HG02884 (cell line): ENCODE results near the gene DRP2.
"Not testable (repeated sequence)": the region's sequence is repeated elsewhere in the genome, so short reads cannot be mapped to it uniquely, and the experiment has no call there.

ENCODE experiments used
- ATAC-seq: cut with Tn5 transposase; IDR thresholded peaks from one replicate; pipeline ENCODE4 v1.9.1; 2021; ENCODE audit warnings: mild to moderate bottlenecking, moderate library complexity; ENCODE audit not compliant: unreplicated experiment

Gene DRP2

GRCh38 chrX:101237041-101237440, 17.5 kb downstream of the DRP2 start:
- no peak for ATAC-seq

- no peak for ATAC-seq
Measured at GRCh38 chrX:101241531-101241930, 21.9 kb downstream of the DRP2 start.

GRCh38 chrX:101252634-101253033, 33.0 kb downstream of the DRP2 start:
- no peak for ATAC-seq

- ATAC-seq = no peak
Measured at GRCh38 chrX:101257448-101258258, 38.1 kb downstream of the DRP2 start.

- no peak for ATAC-seq
Measured at GRCh38 chrX:101258259-101258581, 38.6 kb downstream of the DRP2 start.

GRCh38 chrX:101260435-101260834, 40.8 kb downstream of the DRP2 start:
- ATAC-seq = no peak

- ATAC-seq = no peak
Measured at GRCh38 chrX:101262590-101262989, 43.0 kb downstream of the DRP2 start.

GRCh38 chrX:101263766-101264165, 44.2 kb downstream of the DRP2 start:
- ATAC-seq = no peak

GRCh38 chrX:101265869-101266428, 46.4 kb downstream of the DRP2 start:
- no peak for ATAC-seq

GRCh38 chrX:101274198-101274597, 54.6 kb downstream of the DRP2 start:
- no peak for ATAC-seq

- no peak for ATAC-seq
Measured at GRCh38 chrX:101276238-101276637, 56.7 kb downstream of the DRP2 start.

- ATAC-seq = peak; percentile 52
Measured at GRCh38 chrX:101287402-101287801, 67.8 kb downstream of the DRP2 start.

- no peak for ATAC-seq
Measured at GRCh38 chrX:101290957-101291603, 71.5 kb downstream of the DRP2 start, which contains the start of gene TAF7L. Gene TAF7L, minus strand, starts transcription at chrX:101291334. Its CDS starts 3,791 bp downstream, at chrX:101287543.

GRCh38 chrX:101295603-101296002, 76.0 kb downstream of the DRP2 start:
- not testable (repeated sequence) for ATAC-seq

- no peak for ATAC-seq
Measured at GRCh38 chrX:101303790-101304189, 84.2 kb downstream of the DRP2 start.
